Subcutaneous adipose tissue (tissue), 4 donors: ENCODE results near the gene ELMO1. TPM values are rescaled to one million over a fixed set of nuclear protein-coding genes. Genes with fewer than 3 reads are reported as not detected.

Experiments used
- total RNA-seq, 4 donors: library from RNA; depleted of rRNA; stranded (reverse); fragments of >200 nt; gene quantifications; one replicate each; pipeline ENCODE4 v1.1.0, GENCODE V29; 2016
- TF ChIP-seq, protein P1 (sequence below): fragments of 450-650 bp; IDR thresholded peaks from one replicate; pipeline ENCODE4 v1.5.1; 2016; ENCODE audit warnings: low read depth, mild to moderate bottlenecking, control low read depth, antibody characterized with exemption, moderate library complexity

The ELMO1 gene
- total RNA-seq, 4 donors from 2014 or later, result 97.1 to 129 (median 126) TPM

GRCh38 chr7:36880108-36880507, 568.6 kb downstream of the ELMO1 start:
- TF ChIP-seq, protein P1, sequence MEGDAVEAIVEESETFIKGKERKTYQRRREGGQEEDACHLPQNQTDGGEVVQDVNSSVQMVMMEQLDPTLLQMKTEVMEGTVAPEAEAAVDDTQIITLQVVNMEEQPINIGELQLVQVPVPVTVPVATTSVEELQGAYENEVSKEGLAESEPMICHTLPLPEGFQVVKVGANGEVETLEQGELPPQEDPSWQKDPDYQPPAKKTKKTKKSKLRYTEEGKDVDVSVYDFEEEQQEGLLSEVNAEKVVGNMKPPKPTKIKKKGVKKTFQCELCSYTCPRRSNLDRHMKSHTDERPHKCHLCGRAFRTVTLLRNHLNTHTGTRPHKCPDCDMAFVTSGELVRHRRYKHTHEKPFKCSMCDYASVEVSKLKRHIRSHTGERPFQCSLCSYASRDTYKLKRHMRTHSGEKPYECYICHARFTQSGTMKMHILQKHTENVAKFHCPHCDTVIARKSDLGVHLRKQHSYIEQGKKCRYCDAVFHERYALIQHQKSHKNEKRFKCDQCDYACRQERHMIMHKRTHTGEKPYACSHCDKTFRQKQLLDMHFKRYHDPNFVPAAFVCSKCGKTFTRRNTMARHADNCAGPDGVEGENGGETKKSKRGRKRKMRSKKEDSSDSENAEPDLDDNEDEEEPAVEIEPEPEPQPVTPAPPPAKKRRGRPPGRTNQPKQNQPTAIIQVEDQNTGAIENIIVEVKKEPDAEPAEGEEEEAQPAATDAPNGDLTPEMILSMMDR, result no peak

- TF ChIP-seq, protein P1, result no peak
Observed at GRCh38 chr7:36879021-36879420, 569.6 kb downstream of the ELMO1 start.

DNA sequence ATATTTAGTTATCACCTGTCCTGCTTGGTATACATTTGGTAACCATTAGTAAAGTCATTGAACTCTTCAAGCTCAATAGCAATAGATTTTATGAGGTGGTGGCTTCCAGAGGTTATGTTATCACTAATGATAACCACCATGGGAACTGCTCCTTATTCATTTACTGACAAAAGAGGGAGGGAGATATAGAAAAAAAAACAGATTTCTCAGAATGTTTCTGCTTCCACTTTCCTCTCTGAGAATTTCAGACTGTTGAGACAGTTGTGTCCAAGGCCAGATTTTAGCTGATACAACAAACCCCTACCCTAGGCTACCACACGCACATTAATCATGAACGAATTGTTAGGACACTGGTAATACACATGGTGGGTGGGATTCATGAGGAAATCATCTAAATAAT, 570.4 kb downstream of the ELMO1 start:
- TF ChIP-seq, protein P1, result no peak

DNA sequence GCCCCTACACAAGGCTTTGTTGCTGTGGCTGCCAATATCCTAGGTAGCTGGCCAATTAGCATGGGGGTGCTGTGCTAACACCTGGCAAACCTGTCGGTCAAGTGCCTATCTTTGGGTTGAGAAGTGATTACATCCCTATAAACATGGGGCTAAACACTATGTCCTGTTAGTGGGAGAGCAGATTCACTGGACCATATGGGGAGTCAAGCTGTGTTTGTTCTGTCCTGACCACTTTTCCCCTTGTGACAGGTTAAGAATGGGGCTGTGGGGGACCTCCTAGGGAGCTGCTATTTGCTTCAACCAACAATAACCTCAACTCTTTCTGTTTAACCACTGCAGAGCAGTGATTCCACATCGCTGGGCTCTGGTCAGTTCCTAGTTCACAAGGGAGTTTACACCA, 572.9 kb downstream of the ELMO1 start:
- TF ChIP-seq, protein P1, result no peak

- TF ChIP-seq, protein P1, result no peak
Observed at GRCh38 chr7:36874041-36874440, 574.6 kb downstream of the ELMO1 start.

DNA sequence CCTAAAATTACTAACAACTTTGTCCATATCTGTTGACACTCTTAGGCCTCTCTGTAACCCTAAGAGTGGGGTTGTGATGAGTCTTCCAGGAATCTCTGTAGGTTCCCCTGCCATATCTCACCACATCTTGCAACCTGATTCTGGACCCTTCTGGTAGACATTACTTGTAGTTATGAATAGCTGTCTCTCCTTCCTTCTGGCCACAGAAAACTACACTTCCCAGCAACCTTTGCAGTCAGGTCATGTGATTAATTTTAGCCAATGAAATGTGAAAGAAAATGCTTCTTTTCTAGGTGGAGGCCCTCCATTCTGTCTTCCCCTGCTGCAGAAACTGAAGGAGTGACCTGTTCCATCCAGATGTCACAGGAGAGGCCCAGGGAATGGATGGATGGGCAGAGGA, 576.8 kb downstream of the ELMO1 start:
- TF ChIP-seq, protein P1, result no peak

GRCh38 chr7:36871355-36871738, 577.3 kb downstream of the ELMO1 start:
- TF ChIP-seq, protein P1, result no peak
